Stimulated activated CD4-positive, alpha-beta T cell treated with anti-CD3 and anti-CD28 coated beads, TNF-alpha, amount 100 ng/mL, for 24 hours (primary cell): ENCODE measurements around the gene MTSS2.
"Not testable (repeated sequence)": the region's sequence is repeated elsewhere in the genome, so short reads cannot be mapped to it uniquely, and the experiment has no call there.

ENCODE experiments used
- DNase-seq, 3 experiments: peaks; one replicate each; pipeline ENCODE4 v3.0.0-alpha.2; 2020; ENCODE audit warnings: low read depth in 3 of 3

MTSS2 gene

DNA sequence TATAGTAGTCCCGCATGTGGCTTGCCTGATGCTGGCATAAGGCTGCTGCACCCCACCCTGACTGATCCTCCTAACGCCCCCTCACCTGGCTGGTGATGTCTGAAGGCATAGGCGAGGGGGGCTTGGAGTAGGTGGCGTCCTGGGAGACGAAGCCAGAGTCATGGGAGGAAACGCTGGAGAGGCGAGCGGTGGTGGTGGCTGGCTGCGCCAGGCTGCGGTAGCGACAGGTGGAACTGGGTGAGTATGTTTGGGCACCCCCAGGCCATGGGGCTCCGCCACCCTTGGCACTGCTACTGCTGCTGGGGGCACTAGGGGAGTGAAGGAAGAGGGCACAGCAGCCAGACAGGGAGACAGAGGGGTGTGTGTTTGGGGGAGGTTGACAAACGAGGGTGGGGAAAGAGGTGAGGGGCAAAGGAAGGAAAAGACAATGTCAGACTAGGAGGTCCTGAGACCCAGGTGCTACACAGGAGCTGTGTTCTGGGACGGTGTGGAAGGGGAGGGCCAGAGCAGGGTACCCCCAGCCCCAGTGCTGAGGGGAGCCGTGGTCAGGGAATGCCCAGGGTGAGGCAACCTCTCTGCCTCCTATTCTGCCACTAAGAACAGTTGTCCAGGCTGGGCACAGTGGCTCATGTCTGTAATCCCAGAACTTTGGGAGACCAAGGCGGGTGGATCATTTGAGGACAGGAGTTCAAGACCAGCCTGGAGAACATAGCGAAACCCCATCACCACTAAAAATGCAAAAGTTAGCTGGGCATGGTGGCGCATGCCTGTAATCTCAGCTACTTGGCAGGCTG lies 11.4 kb downstream of the MTSS2 start:
- DNase-seq: no peak

GRCh38 chr16:70670938-70671337 lies 14.9 kb downstream of the MTSS2 start:
- not testable (repeated sequence) for DNase-seq

DNA sequence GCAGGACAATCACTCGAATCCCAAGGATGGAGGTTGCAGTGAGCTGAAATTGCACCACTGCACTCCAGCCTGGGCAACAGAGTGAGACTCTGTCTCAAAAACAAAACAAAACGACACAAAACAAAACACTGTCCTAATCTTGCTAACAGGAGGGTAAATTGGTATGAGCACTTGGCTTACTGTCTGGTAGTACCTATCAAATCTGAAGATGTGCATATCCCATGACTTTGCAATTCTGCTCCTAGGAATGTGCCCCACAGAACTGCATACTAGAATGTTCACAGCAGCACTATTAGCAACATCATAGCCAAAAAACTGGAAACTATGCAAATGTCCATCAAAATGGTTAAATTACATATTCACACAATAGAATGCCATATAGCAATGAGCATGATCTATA lies 15.7 kb downstream of the MTSS2 start:
- no peak for DNase-seq

GRCh38 chr16:70665806-70666735 lies 19.8 kb downstream of the MTSS2 start:
- no peak for DNase-seq

GRCh38 chr16:70665113-70665694 lies 20.6 kb downstream of the MTSS2 start:
- DNase-seq: no peak

DNA sequence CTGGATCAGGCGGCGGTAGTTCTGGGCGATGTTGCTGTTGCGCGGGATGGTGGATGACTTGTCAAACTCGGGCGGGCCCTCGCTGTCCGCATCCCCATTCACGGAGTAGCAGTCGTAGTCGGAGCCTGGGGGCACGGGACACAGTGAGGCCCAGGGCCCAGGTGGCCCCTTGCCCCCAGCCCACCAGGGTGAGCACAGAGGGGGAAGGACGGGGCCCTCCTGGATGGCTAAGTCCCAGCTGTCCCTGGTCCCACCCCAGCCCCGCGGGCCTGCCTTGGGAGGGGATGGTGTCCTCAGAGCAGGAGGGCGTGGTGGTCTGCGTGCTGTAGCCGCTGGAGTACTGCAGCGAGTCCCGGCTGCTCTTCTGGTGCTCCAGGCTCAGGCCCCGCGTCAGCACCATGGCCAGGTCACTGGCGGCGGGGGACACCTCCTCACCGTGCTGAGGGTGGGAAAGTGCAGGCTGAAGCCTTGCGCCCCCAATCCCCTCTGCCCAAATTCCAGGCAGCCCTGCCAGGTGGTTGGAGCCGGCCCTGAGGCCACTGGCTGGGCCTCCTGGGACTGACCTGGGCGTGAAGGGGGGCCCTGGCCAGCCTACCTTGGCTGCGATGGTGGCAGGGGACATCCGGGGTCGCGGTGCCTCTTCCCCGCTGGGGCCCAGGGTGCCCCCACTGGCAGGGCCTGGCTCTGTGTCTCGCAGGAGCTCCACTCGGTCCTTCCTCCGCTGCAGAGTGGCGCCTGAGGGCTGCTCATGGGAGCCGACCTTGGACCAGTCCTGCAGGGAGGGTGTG lies 21.3 kb downstream of the MTSS2 start:
- DNase-seq: no peak

GRCh38 chr16:70663524-70664324 lies 22.1 kb downstream of the MTSS2 start:
- no peak for DNase-seq

DNA sequence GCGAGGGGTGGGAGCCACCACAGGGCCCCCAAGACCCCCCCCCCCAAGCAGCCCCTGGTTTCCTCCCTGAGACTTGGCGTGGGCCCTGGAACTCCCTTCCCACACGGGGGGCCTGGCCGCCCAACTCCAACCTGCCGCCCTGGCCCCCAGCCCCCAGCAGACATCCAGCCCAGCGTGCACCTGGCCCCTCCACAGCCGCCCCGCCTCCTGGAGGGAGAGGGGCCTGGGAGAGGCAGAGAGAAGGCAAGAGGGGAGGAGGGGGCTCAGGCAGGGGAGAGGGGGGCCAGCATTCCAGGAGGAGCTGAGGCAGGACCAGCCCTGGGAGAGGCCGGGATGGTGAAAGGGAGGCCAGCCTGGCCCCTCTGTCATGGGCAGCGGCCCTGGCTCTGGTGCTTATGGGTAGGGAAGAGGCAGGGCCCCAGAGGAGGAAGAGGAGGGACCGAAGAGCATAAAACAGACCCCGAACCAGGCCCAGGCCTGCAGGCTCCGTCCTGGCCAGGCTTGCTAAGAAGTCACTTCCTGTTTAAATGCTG lies 22.8 kb downstream of the MTSS2 start:
- DNase-seq: no peak

- no peak for DNase-seq
Observed at GRCh38 chr16:70661918-70662641, 23.8 kb downstream of the MTSS2 start.

DNA sequence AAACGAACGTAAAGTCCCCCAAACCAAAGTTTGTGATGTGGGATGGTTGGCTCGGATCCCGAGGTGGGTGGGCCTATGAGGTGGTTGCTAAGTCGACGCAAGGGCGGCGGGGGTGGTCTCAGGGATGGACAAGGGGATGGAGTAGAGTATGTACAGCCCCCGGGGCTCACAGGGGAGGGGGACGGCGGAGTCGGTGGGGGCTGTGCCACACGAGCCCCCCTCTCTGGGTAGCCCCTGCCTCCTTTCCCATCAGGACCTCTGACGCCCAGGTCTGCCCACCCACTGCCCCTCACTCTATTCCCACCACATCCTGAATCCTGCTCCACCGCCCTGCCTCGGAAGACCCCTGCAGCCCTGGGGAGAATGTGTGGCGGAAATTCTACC lies 24.3 kb downstream of the MTSS2 start:
- no peak for DNase-seq

DNA sequence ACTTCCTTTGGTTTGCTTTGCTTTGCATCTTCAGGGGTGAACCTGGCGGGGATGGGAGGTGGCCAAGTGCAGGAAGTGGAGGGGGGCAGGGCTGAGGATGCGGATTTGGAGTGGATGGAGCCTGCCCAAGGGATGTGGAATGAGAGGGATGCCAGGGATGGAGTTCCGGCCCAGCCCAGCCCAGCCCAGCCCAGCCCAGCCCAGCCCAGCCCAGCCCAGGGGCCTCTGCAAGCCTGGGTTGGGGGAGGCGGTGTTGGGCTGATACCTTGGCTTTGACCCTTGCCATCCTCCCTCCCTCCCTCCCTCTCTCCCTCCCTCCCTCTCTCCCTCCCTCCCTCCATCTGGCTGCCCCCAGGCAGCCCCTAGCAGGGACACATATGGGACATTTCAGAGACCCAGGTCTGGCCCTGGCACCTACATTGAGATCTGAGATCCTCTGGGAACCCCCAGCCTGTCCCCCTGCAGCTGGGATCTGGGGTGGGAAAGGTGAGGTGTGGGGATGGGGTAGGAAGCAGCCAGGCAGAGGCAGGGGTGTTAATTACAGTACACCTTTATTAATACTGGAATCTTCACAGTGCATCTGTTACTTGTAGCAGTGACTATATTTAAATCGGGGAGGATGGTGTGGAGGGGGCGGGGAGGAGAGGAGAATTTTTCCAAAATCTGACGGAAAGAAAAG lies 25.0 kb downstream of the MTSS2 start:
- DNase-seq: no peak

GRCh38 chr16:70659953-70660671 lies 25.7 kb downstream of the MTSS2 start:
- no peak for DNase-seq

GRCh38 chr16:70659546-70659945 lies 26.3 kb downstream of the MTSS2 start:
- no peak for DNase-seq

GRCh38 chr16:70658921-70659320 lies 26.9 kb downstream of the MTSS2 start:
- DNase-seq: no peak

DNA sequence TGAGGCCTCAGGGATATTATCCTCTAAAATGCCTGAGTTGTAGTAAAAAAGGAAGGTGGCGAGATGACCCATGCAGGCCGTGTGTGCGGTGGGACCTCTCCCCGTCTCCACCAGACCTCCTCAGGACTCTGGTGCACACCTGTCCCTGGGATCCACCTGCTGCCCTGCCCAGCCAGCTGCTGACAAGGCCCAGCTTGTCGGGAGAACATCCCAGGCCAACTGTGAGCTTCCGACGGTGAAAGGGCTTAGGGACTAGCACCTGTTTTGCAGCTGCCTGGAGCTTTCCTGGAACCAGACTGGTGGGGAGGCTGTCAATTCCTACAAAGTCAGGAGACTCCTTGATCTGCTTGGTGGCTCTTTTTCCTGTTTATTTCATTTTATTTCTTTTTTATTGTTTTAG lies 27.9 kb downstream of the MTSS2 start:
- DNase-seq: no peak

DNA sequence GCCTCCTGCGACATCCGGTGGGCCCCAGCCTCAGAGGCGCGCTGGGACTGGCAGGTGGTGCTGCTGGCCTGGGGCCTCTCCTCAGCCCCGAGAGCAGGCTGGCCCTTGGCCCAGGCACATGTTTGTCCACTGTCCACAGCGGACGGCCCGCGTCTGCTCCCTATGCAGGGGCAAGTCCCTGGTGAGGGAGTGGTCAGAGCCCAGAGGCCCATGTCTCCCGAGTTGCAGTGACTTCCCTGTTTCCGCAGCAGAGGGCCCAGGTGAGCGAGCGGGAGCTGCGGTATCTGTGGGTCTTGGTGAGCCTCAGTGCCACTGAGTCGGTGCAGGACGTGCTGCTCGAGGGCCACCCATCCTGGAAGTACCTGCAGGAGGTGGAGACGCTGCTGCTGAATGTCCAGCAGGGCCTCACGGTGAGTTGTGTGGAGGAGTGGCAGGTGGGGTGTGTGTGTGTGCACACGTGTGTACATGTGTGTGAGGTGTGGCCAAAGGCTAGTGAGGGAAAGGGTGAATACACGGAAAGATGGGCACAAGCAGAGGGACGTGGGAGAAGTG lies 29.1 kb downstream of the MTSS2 start:
- no peak for DNase-seq

GRCh38 chr16:70656065-70656711 lies 29.7 kb downstream of the MTSS2 start:
- DNase-seq: no peak
